ENCODE measurements around the gene CFAP206.

The CFAP206 gene

DNA sequence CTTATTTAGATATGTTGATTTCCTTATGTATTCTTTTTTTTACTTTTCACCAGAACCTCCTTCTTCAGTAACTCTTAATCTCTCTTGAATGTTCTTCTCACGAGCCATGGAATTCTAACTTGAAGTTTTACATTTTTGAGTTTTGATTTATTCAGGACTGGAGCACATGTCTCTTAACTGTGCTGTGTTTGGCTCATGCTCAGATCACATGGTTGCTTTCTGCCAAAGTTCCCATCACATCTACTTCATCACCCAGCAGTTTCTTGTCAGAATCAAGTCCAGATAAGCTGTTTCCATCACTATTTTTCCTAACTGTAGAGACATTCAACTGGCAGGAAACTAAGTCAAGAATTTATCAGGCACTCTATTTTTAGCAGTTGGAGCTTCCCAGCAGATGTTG, 96.7 kb downstream of the CFAP206 start:
- TF ChIP-seq, protein P1, sequence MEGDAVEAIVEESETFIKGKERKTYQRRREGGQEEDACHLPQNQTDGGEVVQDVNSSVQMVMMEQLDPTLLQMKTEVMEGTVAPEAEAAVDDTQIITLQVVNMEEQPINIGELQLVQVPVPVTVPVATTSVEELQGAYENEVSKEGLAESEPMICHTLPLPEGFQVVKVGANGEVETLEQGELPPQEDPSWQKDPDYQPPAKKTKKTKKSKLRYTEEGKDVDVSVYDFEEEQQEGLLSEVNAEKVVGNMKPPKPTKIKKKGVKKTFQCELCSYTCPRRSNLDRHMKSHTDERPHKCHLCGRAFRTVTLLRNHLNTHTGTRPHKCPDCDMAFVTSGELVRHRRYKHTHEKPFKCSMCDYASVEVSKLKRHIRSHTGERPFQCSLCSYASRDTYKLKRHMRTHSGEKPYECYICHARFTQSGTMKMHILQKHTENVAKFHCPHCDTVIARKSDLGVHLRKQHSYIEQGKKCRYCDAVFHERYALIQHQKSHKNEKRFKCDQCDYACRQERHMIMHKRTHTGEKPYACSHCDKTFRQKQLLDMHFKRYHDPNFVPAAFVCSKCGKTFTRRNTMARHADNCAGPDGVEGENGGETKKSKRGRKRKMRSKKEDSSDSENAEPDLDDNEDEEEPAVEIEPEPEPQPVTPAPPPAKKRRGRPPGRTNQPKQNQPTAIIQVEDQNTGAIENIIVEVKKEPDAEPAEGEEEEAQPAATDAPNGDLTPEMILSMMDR (IDR thresholded peaks at IDR 0.05; ENCODE audit: low read length, missing control alignments) = no peak
- peak; percentile 38 for DNase-seq (ENCODE audit: low read depth)
- no peak overlapping the region for H3K4me3 ChIP-seq (replicated peaks; ENCODE audit: low read depth, low read length)
